GM12878 (cell line): Measurements from ENCODE around the gene UBE3B. TPM values are rescaled to one million over a fixed set of nuclear protein-coding genes. Genes with fewer than 3 reads are reported as not detected.

Experiments used
- ATAC-seq: fragments of 200-7000 bp; cut with Tn5 transposase; 3 replicates; pipeline ENCODE4 v1.9.1; 2020; ENCODE audit warnings: mild to moderate bottlenecking, moderate library complexity
- BruUV-seq: library from RNA; stranded (reverse); fragments of 400-500 nt; replicated peaks from 2 replicates; lab custom pipeline; 2021; lab: Mats Ljungman, UMichigan
- CTCF ChIA-PET: fragments of 300-600 bp; sonication (Branson Sonifier 250); formaldehyde crosslinking; extraction: SDS; loops from one replicate; lab custom pipeline; 2021; ENCODE audit warnings: inconsistent platforms; lab: Yijun Ruan, JAX
- POLR2A ChIA-PET: fragments of 350-600 bp; formaldehyde crosslinking; extraction: SDS; loops from one replicate; lab custom pipeline; 2021; ENCODE audit warnings: inconsistent platforms; lab: Charles Lee
- RAD21 ChIA-PET: fragments of 300-600 bp; sonication (Branson Sonifier 250); formaldehyde crosslinking; loops from one replicate; lab custom pipeline; 2023; ENCODE audit warnings: antibody characterized with exemption; ENCODE audit not compliant: unreplicated experiment; lab: Charles Lee
- SMC1A ChIA-PET: fragments of 300-600 bp; sonication (Branson Sonifier 250); formaldehyde crosslinking; loops from one replicate; lab custom pipeline; 2023; ENCODE audit not compliant: unreplicated experiment, uncharacterized antibody; lab: Charles Lee
- DNase-seq: peaks from one replicate; pipeline ENCODE4 v3.0.0-alpha.2; 2011; ENCODE audit warnings: low read depth, low spot score
- FAIRE-seq: peaks from 3 replicates; lab custom pipeline; 2011; peaks lifted over from hg19 to GRCh38; lab: Jason Lieb, UNC
- H2AFZ ChIP-seq: 2 replicates; pipeline ENCODE4 v1.6.0; 2011; ENCODE audit warnings: low read depth, low read length, control low read depth; ENCODE audit not compliant: control insufficient read depth
- H3K27ac ChIP-seq: 2 replicates; pipeline ENCODE4 v1.5.1; 2011; ENCODE audit warnings: control low read depth; ENCODE audit not compliant: control insufficient read depth, insufficient read depth
- H3K27me3 ChIP-seq, 2 experiments: replicated peaks in 1 of 2; 2 replicates each; pipeline versions ENCODE4 v1.6.0 to v1.6.1; 2011; ENCODE audit warnings: low read length in 1 of 2; ENCODE audit not compliant: control insufficient read depth in 2 of 2, insufficient read depth in 2 of 2
- H3K36me3 ChIP-seq, 2 experiments: 2 replicates each; pipeline ENCODE4 v1.5.1; 2011; ENCODE audit warnings: low read length in 1 of 2; ENCODE audit not compliant: control insufficient read depth in 2 of 2, insufficient read depth in 2 of 2
- H3K4me1 ChIP-seq: 2 replicates; pipeline ENCODE4 v1.6.1; 2011; ENCODE audit warnings: mild to moderate bottlenecking, low read length, moderate library complexity, mixed read lengths; ENCODE audit not compliant: control insufficient read depth, insufficient read depth
- H3K4me2 ChIP-seq: 2 replicates; pipeline ENCODE4 v1.6.0; 2011; ENCODE audit warnings: control low read depth; ENCODE audit not compliant: control insufficient read depth, insufficient read depth
- H3K4me3 ChIP-seq: fragments of 200-600 bp; sonication (generic); 2 replicates; pipeline ENCODE4 v1.5.1; 2016
- H3K79me2 ChIP-seq: 2 replicates; pipeline ENCODE4 v1.6.0; 2011; ENCODE audit warnings: low read length; ENCODE audit not compliant: control insufficient read depth, insufficient read depth
- H3K9ac ChIP-seq: 2 replicates; pipeline ENCODE4 v1.8.0; 2011; ENCODE audit warnings: low read length, control low read depth, mixed read lengths; ENCODE audit not compliant: control insufficient read depth, insufficient read depth
- H3K9me3 ChIP-seq: replicated peaks from 3 replicates; pipeline ENCODE4 v1.5.1; 2011; ENCODE audit warnings: mild to moderate bottlenecking, low read length; ENCODE audit not compliant: control insufficient read depth, insufficient read depth
- H4K20me1 ChIP-seq: 2 replicates; pipeline ENCODE4 v1.6.0; 2011; ENCODE audit not compliant: control insufficient read depth, insufficient read depth
- CBFB ChIP-seq: IDR thresholded peaks from 2 replicates; pipeline ENCODE4 v1.6.1; 2016; ENCODE audit warnings: antibody characterized with exemption, low read depth
- CHD1 ChIP-seq: IDR thresholded peaks from 2 replicates; pipeline ENCODE4 v1.6.1; 2012; ENCODE audit warnings: low read depth, low read length, improper control_type of control experiment
- CHD4 ChIP-seq: fragments of 200-600 bp; sonication (generic); IDR thresholded peaks from 2 replicates; pipeline ENCODE4 v1.6.1; 2016; ENCODE audit warnings: mild to moderate bottlenecking
- FOXK2 ChIP-seq: fragments of 450-650 bp; IDR thresholded peaks from 2 replicates; pipeline ENCODE4 v1.6.1; 2017; ENCODE audit warnings: mild to moderate bottlenecking, moderate library complexity
- MEF2B ChIP-seq: fragments of 450-650 bp; IDR thresholded peaks from 2 replicates; pipeline ENCODE4 v1.6.1; 2018; ENCODE audit warnings: mild to moderate bottlenecking, moderate library complexity; ENCODE audit not compliant: partially characterized antibody, poor library complexity, severe bottlenecking
- NRF1 ChIP-seq: conservative IDR thresholded peaks from 2 replicates; pipeline ENCODE4 v1.6.1; 2011; ENCODE audit warnings: mild to moderate bottlenecking, low read depth, low read length, improper control_type of control experiment
- POLR2AphosphoS5 ChIP-seq: IDR thresholded peaks from 2 replicates; pipeline ENCODE4 v1.6.1; 2011; ENCODE audit warnings: mild to moderate bottlenecking, low read length, inconsistent platforms
- SREBF2 ChIP-seq: IDR thresholded peaks from 2 replicates; pipeline ENCODE4 v1.6.1; 2012; ENCODE audit warnings: mild to moderate bottlenecking, low read length
- whole genome bisulfite sequencing: methylation state at CpG from one replicate; pipeline ENCODE4 v1.1.6; 2016; ENCODE audit warnings: low lambda C conversion rate; ENCODE audit not compliant: insufficient replicate concordance, insufficient coverage; ENCODE audit errors: missing lambda C conversion rate; 5-methylcytosine and 5-hydroxymethylcytosine counted together
- in situ Hi-C: fragments of 300-500 bp; cut with MboI; formaldehyde crosslinking; loops from 9 replicates; pipeline ENCODE4 v1.14.3; 2018; ENCODE audit warnings: mixed read lengths
- intact Hi-C: fragments of 100-400 bp; cut with micrococcal nuclease; formaldehyde crosslinking; loops from one replicate; pipeline ENCODE4 v1.14.2; 2022; ENCODE audit not compliant: unreplicated experiment
- polyA plus RNA-seq, 11 experiments: library from polyadenylated mRNA; depleted of rRNA in 4 of 11; unstranded in 6 of 11; stranded (reverse) in 5 of 11; fragments of >200 nt; fragmentation: Nextera tagmentation in 4 of 11; fragmentation: Illumina TruSeq in 1 of 11; extraction: Ambion mirVana in 4 of 11; extraction: Trizol in 1 of 11; gene quantifications; 1 replicate in 1 of 11; 2 replicates in 10 of 11; pipeline versions ENCODE4 v1.2.1 to v1.2.3, GENCODE V29; 2011 to 2016; ENCODE audit warnings: inconsistent platforms in 2 of 11, missing spikeins in 2 of 11, low read depth in 1 of 11
- total RNA-seq, 4 experiments: library from RNA; depleted of rRNA in 3 of 4; stranded (reverse); fragments of >200 nt in 3 of 4; fragmentation: Illumina TruSeq in 1 of 4; extraction: Trizol in 1 of 4; gene quantifications; 2 replicates each; pipeline versions ENCODE4 v1.2.1 to v1.2.3, GENCODE V29; 2013 to 2021
- TF ChIP-seq, protein P1 (sequence below): IDR thresholded peaks from 2 replicates; pipeline ENCODE4 v1.6.1; 2012; ENCODE audit warnings: improper control_type of control experiment, low read depth, low read length; ENCODE audit not compliant: insufficient replicate concordance
- TF ChIP-seq, protein P2 (sequence below): IDR thresholded peaks from 2 replicates; pipeline ENCODE4 v1.6.1; 2011; ENCODE audit warnings: low read depth, low read length, improper control_type of control experiment, borderline replicate concordance
- TF ChIP-seq, protein P3 (sequence below): IDR thresholded peaks from 2 replicates; pipeline ENCODE4 v1.6.1; 2012; ENCODE audit warnings: mild to moderate bottlenecking, low read depth, low read length
- TF ChIP-seq, protein P4 (sequence below): fragments of 450-650 bp; IDR thresholded peaks from 2 replicates; pipeline ENCODE4 v1.6.1; 2014; ENCODE audit warnings: mild to moderate bottlenecking

Gene UBE3B
- total and polyA plus RNA-seq, 10 of the 15 experiments (the other 5 are each of a cell fraction or from before 2014, with no cell fraction given): 7.4 to 25.3 (median 17.1) TPM

DNA sequence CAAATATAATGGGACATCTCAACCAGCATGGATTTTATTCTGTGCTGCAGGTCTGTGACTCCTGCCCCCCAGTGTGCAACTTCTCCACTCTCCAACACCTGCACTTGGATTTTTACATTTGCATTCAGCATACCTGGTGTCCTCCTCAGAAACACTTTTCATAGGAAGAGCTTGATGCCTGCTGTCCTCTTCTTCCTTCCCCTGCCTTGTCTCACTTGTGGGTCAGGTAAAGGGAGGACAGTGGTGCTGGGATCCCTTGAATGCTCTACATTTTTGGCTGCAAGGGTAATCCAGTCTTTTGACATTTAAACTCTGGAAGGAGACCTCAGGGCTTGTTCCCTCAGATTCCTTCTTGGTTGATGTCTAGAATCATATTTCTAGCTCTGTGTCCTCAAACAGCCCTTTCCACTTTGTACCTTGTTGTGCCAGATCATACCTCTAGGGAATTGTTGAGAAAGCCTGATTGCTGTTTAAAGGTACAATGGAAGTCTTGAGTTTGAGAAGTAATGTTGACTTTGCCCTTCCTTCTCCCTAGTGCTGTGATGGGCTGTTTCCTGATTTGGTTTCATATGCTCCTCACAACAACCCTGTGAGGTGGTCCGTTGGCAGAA, 12.6 kb downstream of the UBE3B start:
- no peaks in the 10 kb centered on the region for H3K79me2 ChIP-seq
- no peaks in the 10 kb centered on the region for H3K9me3 ChIP-seq
- H3K4me2 ChIP-seq: no peak overlapping the region
- no peak overlapping the region for H3K27ac ChIP-seq
- in situ Hi-C loops (no loop called here), intact Hi-C loops (no loop called here)
- no peak for FAIRE-seq
- SMC1A ChIA-PET: interaction anchor here (0.6 kb wide), 1 partner anchor 389 kb away, joined by 3 read pairs; no protein-coding TSS in a partner anchor
- H3K27me3 ChIP-seq: no peaks in the 10 kb centered on the region
- no peak overlapping the region for H3K9ac ChIP-seq
- RAD21 ChIA-PET: no interaction called here
- CTCF ChIA-PET: interaction anchor here (0.7 kb wide), 1 partner anchor 24 kb away, joined by 3 read pairs; no protein-coding TSS in a partner anchor
- ATAC-seq: no peak
- BruUV-seq: no TSS peak
- no peaks in the 10 kb centered on the region for H4K20me1 ChIP-seq
- H3K36me3 ChIP-seq: peaks cover 4 to 15% of the 10 kb centered on the region in 2 experiments
- WGBS: 100% methylated on average over 1 of the region's 1 CpG
- POLR2A ChIA-PET: no interaction called here
- no peak overlapping the region for H3K4me3 ChIP-seq
- no peaks in the 10 kb centered on the region for H3K4me1 ChIP-seq
- no peak overlapping the region for H2AFZ ChIP-seq
- DNase-seq: no peak
- TF ChIP-seq, protein P1, sequence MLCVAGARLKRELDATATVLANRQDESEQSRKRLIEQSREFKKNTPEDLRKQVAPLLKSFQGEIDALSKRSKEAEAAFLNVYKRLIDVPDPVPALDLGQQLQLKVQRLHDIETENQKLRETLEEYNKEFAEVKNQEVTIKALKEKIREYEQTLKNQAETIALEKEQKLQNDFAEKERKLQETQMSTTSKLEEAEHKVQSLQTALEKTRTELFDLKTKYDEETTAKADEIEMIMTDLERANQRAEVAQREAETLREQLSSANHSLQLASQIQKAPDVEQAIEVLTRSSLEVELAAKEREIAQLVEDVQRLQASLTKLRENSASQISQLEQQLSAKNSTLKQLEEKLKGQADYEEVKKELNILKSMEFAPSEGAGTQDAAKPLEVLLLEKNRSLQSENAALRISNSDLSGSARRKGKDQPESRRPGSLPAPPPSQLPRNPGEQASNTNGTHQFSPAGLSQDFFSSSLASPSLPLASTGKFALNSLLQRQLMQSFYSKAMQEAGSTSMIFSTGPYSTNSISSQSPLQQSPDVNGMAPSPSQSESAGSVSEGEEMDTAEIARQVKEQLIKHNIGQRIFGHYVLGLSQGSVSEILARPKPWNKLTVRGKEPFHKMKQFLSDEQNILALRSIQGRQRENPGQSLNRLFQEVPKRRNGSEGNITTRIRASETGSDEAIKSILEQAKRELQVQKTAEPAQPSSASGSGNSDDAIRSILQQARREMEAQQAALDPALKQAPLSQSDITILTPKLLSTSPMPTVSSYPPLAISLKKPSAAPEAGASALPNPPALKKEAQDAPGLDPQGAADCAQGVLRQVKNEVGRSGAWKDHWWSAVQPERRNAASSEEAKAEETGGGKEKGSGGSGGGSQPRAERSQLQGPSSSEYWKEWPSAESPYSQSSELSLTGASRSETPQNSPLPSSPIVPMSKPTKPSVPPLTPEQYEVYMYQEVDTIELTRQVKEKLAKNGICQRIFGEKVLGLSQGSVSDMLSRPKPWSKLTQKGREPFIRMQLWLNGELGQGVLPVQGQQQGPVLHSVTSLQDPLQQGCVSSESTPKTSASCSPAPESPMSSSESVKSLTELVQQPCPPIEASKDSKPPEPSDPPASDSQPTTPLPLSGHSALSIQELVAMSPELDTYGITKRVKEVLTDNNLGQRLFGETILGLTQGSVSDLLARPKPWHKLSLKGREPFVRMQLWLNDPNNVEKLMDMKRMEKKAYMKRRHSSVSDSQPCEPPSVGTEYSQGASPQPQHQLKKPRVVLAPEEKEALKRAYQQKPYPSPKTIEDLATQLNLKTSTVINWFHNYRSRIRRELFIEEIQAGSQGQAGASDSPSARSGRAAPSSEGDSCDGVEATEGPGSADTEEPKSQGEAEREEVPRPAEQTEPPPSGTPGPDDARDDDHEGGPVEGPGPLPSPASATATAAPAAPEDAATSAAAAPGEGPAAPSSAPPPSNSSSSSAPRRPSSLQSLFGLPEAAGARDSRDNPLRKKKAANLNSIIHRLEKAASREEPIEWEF: no peak
- TF ChIP-seq, protein P2, sequence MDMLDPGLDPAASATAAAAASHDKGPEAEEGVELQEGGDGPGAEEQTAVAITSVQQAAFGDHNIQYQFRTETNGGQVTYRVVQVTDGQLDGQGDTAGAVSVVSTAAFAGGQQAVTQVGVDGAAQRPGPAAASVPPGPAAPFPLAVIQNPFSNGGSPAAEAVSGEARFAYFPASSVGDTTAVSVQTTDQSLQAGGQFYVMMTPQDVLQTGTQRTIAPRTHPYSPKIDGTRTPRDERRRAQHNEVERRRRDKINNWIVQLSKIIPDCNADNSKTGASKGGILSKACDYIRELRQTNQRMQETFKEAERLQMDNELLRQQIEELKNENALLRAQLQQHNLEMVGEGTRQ: no peak
- no peak for TF ChIP-seq NRF1
- TF ChIP-seq POLR2AphosphoS5: no peak
- TF ChIP-seq SREBF2: no peak
- TF ChIP-seq CBFB: no peak
- TF ChIP-seq, protein P3, sequence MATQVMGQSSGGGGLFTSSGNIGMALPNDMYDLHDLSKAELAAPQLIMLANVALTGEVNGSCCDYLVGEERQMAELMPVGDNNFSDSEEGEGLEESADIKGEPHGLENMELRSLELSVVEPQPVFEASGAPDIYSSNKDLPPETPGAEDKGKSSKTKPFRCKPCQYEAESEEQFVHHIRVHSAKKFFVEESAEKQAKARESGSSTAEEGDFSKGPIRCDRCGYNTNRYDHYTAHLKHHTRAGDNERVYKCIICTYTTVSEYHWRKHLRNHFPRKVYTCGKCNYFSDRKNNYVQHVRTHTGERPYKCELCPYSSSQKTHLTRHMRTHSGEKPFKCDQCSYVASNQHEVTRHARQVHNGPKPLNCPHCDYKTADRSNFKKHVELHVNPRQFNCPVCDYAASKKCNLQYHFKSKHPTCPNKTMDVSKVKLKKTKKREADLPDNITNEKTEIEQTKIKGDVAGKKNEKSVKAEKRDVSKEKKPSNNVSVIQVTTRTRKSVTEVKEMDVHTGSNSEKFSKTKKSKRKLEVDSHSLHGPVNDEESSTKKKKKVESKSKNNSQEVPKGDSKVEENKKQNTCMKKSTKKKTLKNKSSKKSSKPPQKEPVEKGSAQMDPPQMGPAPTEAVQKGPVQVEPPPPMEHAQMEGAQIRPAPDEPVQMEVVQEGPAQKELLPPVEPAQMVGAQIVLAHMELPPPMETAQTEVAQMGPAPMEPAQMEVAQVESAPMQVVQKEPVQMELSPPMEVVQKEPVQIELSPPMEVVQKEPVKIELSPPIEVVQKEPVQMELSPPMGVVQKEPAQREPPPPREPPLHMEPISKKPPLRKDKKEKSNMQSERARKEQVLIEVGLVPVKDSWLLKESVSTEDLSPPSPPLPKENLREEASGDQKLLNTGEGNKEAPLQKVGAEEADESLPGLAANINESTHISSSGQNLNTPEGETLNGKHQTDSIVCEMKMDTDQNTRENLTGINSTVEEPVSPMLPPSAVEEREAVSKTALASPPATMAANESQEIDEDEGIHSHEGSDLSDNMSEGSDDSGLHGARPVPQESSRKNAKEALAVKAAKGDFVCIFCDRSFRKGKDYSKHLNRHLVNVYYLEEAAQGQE: no peak
- TF ChIP-seq, protein P4, sequence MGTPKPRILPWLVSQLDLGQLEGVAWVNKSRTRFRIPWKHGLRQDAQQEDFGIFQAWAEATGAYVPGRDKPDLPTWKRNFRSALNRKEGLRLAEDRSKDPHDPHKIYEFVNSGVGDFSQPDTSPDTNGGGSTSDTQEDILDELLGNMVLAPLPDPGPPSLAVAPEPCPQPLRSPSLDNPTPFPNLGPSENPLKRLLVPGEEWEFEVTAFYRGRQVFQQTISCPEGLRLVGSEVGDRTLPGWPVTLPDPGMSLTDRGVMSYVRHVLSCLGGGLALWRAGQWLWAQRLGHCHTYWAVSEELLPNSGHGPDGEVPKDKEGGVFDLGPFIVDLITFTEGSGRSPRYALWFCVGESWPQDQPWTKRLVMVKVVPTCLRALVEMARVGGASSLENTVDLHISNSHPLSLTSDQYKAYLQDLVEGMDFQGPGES: no peak
- TF ChIP-seq CHD1: no peak
- no peak for TF ChIP-seq CHD4
- TF ChIP-seq MEF2B: no peak
- no peak for TF ChIP-seq FOXK2
